Measurements from ENCODE around the gene TRABD. TPM values are rescaled to one million over a fixed set of nuclear protein-coding genes. Genes with fewer than 3 reads are reported as not detected.

TRABD gene
- polyA plus RNA-seq, 1 of the 3 experiments (the other 2 are of a cell fraction), result 50.6 TPM

DNA sequence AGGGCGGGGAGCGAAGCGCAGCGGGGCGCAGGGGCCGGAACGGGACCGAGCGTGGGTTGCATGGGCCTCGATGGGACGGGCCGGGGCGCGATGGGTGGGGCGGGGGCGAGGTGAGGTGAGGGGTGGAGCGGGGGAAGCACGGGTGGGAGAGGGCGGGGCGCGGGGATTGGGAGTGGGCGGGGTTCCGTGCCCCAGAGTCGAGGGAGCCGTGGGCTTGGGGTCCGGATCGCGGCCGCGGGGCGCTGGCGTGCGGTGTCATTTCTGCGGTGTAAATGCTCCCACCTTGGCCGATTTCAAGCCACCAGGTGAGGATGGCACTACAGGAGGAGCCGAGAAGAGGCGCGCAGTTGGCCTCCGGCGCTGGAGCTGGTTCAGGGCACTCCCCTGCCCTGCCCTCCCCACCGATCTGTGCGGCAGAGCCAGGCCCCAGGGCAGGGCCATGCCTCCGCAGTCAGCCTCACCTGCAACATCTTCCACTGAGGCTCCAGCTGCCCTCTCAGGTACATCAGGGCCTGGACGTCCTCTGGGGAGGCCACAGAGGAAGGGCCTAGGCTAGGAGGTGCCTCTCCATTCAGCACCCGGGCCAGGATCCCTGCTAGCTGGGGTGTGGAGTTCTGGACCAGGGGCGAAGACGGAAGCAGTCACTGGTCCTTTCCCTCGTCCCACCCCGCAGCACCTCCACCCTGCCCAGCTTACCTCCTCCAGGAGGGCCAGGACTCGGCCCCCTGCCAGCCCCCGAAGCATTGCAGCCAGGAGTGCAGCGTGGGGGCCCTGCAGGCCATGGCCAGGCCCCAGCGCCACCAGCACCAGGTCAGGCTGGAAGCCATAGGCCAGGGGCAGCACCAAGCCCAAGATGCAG, 59.7 kb downstream of the TRABD start:
- Histone ChIP-seq H3K9me2 (no peaks in the 10 kb centered on the region), H3K36me3 (replicated peaks in 1 of 2; ENCODE audit: control insufficient read depth in 1 of 2, insufficient read depth in 2 of 2, low read length in 1 of 2) (peaks cover 5 to 22% of the 10 kb centered on the region in 2 experiments), H3F3A (replicated peaks; ENCODE audit: insufficient read depth) (peaks cover 19% of the 10 kb centered on the region), H3K9ac (peak overlapping the region; percentile 84), H3K79me2 (ENCODE audit: insufficient read depth) (peaks cover 75% of the 10 kb centered on the region), H3K4me2 (peak overlapping the region; percentile 85), H3K27me3 (ENCODE audit: insufficient read depth) (no peaks in the 10 kb centered on the region), H3K4me3 (ENCODE audit: low read depth in 2 of 2, low read length in 1 of 2) (peak overlapping the region; percentile 84 to 92), H2AFZ (ENCODE audit: low read depth) (peak overlapping the region; percentile 65; the same call in 1 of the 2 replicates), H4K20me1 (ENCODE audit: insufficient read depth) (peaks cover 27% of the 10 kb centered on the region), H3K9me3 (no peaks in the 10 kb centered on the region), H3K27ac (ENCODE audit: low read depth in 2 of 2, low read length in 1 of 2) (peak overlapping the region; percentile 81 to 96), H3K4me1 (ENCODE audit: control insufficient read depth in 1 of 2, insufficient read depth in 2 of 2, low read depth in 1 of 2, low read length in 1 of 2) (peaks cover 9 to 66% of the 10 kb centered on the region in 2 experiments; a peak in 2 of 4 replicates)
- TF ChIP-seq RXRA (IDR thresholded peaks at IDR 0.05; ENCODE audit: borderline replicate concordance, low read depth) (no peak), NRF1 (IDR thresholded peaks at IDR 0.05; ENCODE audit: low read depth, low read length) (no peak), RAD21 (IDR thresholded peaks at IDR 0.05; ENCODE audit: low read length) (no peak), ELF1 (IDR thresholded peaks at IDR 0.05) (no peak), GATA2 (CRISPR knock-in tag; IDR thresholded peaks at IDR 0.05) (no peak), EP300 (IDR thresholded peaks at IDR 0.05; ENCODE audit: borderline replicate concordance in 1 of 2, low read depth in 1 of 2, low read length in 1 of 2) (no peak), NFIC (IDR thresholded peaks at IDR 0.05; ENCODE audit: borderline replicate concordance) (no peak), FOXM1 (IDR thresholded peaks at IDR 0.05; ENCODE audit: low read depth) (no peak), RCOR1 (IDR thresholded peaks at IDR 0.05; ENCODE audit: low read length) (no peak), SIN3A (IDR thresholded peaks at IDR 0.05; ENCODE audit: borderline replicate concordance, low read depth, low read length) (no peak), POLR2AphosphoS5 (IDR thresholded peaks at IDR 0.05; ENCODE audit: low read depth, low read length) (no peak), MXI1 (IDR thresholded peaks at IDR 0.05; ENCODE audit: low read depth, low read length) (no peak; the same call in 1 of the 2 replicates), YY1 (IDR thresholded peaks at IDR 0.05; ENCODE audit: low read depth) (no peak), JUND (IDR thresholded peaks at IDR 0.05) (no peak)
- TF ChIP-seq, protein P1, sequence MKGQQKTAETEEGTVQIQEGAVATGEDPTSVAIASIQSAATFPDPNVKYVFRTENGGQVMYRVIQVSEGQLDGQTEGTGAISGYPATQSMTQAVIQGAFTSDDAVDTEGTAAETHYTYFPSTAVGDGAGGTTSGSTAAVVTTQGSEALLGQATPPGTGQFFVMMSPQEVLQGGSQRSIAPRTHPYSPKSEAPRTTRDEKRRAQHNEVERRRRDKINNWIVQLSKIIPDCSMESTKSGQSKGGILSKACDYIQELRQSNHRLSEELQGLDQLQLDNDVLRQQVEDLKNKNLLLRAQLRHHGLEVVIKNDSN (IDR thresholded peaks at IDR 0.05; ENCODE audit: borderline replicate concordance, low read depth), result no peak
- TF ChIP-seq, protein P2, sequence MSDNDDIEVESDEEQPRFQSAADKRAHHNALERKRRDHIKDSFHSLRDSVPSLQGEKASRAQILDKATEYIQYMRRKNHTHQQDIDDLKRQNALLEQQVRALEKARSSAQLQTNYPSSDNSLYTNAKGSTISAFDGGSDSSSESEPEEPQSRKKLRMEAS (IDR thresholded peaks at IDR 0.05; ENCODE audit: low read depth), result no peak
- TF ChIP-seq, protein P3, sequence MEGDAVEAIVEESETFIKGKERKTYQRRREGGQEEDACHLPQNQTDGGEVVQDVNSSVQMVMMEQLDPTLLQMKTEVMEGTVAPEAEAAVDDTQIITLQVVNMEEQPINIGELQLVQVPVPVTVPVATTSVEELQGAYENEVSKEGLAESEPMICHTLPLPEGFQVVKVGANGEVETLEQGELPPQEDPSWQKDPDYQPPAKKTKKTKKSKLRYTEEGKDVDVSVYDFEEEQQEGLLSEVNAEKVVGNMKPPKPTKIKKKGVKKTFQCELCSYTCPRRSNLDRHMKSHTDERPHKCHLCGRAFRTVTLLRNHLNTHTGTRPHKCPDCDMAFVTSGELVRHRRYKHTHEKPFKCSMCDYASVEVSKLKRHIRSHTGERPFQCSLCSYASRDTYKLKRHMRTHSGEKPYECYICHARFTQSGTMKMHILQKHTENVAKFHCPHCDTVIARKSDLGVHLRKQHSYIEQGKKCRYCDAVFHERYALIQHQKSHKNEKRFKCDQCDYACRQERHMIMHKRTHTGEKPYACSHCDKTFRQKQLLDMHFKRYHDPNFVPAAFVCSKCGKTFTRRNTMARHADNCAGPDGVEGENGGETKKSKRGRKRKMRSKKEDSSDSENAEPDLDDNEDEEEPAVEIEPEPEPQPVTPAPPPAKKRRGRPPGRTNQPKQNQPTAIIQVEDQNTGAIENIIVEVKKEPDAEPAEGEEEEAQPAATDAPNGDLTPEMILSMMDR (IDR thresholded peaks at IDR 0.05), result no peak
- ChIA-PET POLR2A (no interaction called here), CTCF (interaction anchor here (0.8 to 3.4 kb wide), 6 partner anchors 8 to 280 kb away, joined by 3 to 20 read pairs (median 4); partner anchors contain the start of genes DENND6B and SCO2)
- 4% methylated on average over 30 of the region's 53 CpGs for WGBS (ENCODE audit: low lambda C conversion rate)
- peak; percentile 86 for DNase-seq

Data from SK-N-SH (cell line).